Measurements from ENCODE around the gene HOXB6.

DNA sequence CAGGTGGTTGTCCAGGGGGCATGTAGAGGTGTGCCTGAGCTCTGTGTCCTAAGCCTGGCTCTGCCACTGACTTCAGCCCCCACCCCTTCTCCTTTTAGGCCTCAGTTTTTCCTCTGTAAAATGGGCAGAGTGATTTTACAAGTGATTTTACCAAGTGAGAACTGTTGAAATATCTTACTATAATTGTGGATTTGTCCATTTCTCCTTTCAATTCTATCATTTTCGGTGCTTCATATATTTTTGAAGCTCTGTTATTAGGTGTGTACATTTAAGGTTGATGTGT, 43.1 kb upstream of the HOXB6 start:
- TF ChIP-seq CTCF (IDR thresholded peaks at IDR 0.05) (no peak), POLR2A (IDR thresholded peaks at IDR 0.05) (no peak)

Measured in thyroid gland (tissue), 4 donors.